EL (cell line): ENCODE measurements around the gene ADGRG7.

ENCODE experiments used
- DNase-seq: peaks from one replicate; pipeline ENCODE4 v3.0.0-alpha.2; 2016

The ADGRG7 gene

GRCh38 chr3:100600181-100601042, 9.0 kb upstream of the ADGRG7 start:
- no peak for DNase-seq

- DNase-seq, result peak; percentile 18
Observed at GRCh38 chr3:100602506-100603444, 6.6 kb upstream of the ADGRG7 start.

- peak; percentile 39 for DNase-seq
Observed at GRCh38 chr3:100603469-100603868, 5.9 kb upstream of the ADGRG7 start.

- no peak for DNase-seq
Observed at GRCh38 chr3:100605358-100605757, 4.0 kb upstream of the ADGRG7 start.

GRCh38 chr3:100606894-100607512, 2.4 kb upstream of the ADGRG7 start:
- no peak for DNase-seq

- no peak for DNase-seq
Observed at GRCh38 chr3:100609963-100610362, 562 bp downstream of the ADGRG7 start.

- DNase-seq, result no peak
Observed at GRCh38 chr3:100611221-100611620, 1.8 kb downstream of the ADGRG7 start.

GRCh38 chr3:100613721-100614390, 4.5 kb downstream of the ADGRG7 start:
- no peak for DNase-seq

- no peak for DNase-seq
Observed at GRCh38 chr3:100614941-100615340, 5.5 kb downstream of the ADGRG7 start.

- DNase-seq, result peak; percentile 43
Observed at GRCh38 chr3:100615684-100616083, 6.3 kb downstream of the ADGRG7 start.

- DNase-seq, result no peak
Observed at GRCh38 chr3:100621251-100621650, 11.8 kb downstream of the ADGRG7 start.

GRCh38 chr3:100627491-100627890, 18.1 kb downstream of the ADGRG7 start:
- no peak for DNase-seq

GRCh38 chr3:100629421-100630127, 20.2 kb downstream of the ADGRG7 start:
- DNase-seq, result no peak

GRCh38 chr3:100630664-100631063, 21.3 kb downstream of the ADGRG7 start:
- peak; percentile 6 for DNase-seq

GRCh38 chr3:100631236-100631635, 21.8 kb downstream of the ADGRG7 start:
- DNase-seq, result no peak

GRCh38 chr3:100634493-100635272, 25.3 kb downstream of the ADGRG7 start:
- peak; percentile 32 for DNase-seq

GRCh38 chr3:100635273-100635701, 25.9 kb downstream of the ADGRG7 start:
- DNase-seq, result no peak

- peak; percentile 40 for DNase-seq
Observed at GRCh38 chr3:100637197-100637631, 27.8 kb downstream of the ADGRG7 start.

- no peak for DNase-seq
Observed at GRCh38 chr3:100640633-100641032, 31.2 kb downstream of the ADGRG7 start.

GRCh38 chr3:100641471-100642032, 32.2 kb downstream of the ADGRG7 start:
- no peak for DNase-seq

- no peak for DNase-seq
Observed at GRCh38 chr3:100645913-100646312, 36.5 kb downstream of the ADGRG7 start.
